GM12892 (cell line): Measurements from ENCODE around the gene THOC5.

Source experiments
- POLR2A ChIP-seq: IDR thresholded peaks from 2 replicates; pipeline ENCODE4 v1.6.1; 2011; ENCODE audit warnings: low read depth, low read length, control low read depth
- POLR2AphosphoS5 ChIP-seq: IDR thresholded peaks from 2 replicates; pipeline ENCODE4 v1.6.1; 2011; ENCODE audit warnings: low read depth, low read length, control low read depth

DNA sequence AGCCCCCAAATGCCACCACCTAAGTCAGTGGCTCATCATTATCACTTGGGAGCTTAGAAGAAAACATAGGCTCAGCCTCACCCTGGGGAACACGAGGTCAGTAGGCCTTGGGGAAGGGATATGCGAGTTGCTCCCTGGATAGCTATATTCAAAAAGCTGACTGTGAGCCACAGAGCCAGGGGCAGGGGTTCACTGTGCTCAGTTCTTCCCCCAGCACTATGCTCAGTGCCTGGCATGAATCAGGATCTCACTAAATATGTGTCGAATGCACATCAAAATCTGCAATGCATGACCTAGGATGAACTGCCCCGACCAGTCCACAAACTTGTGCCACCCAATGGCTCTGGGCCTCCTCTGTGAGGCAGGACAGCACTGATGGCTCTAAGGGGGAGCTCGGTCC lies 35.1 kb downstream of the THOC5 start:
- no peak for TF ChIP-seq POLR2A
- no peak for TF ChIP-seq POLR2AphosphoS5
